Ishikawa (cell line): Measurements from ENCODE around the gene ZNF334.

Experiments
- CEBPB ChIP-seq: IDR thresholded peaks from 2 replicates; pipeline ENCODE4 v1.6.1; 2012
- EGR1 ChIP-seq: IDR thresholded peaks from 2 replicates; pipeline ENCODE4 v1.6.1; 2012
- EP300 ChIP-seq: IDR thresholded peaks from 2 replicates; pipeline ENCODE4 v1.6.1; 2012; ENCODE audit warnings: borderline replicate concordance
- FOXM1 ChIP-seq: IDR thresholded peaks from 2 replicates; pipeline ENCODE4 v1.6.1; 2012; ENCODE audit warnings: low read depth, borderline replicate concordance
- MAX ChIP-seq: IDR thresholded peaks from 2 replicates; pipeline ENCODE4 v1.6.1; 2012
- RAD21 ChIP-seq: IDR thresholded peaks from 2 replicates; pipeline ENCODE4 v1.6.1; 2012; ENCODE audit warnings: low read depth

DNA sequence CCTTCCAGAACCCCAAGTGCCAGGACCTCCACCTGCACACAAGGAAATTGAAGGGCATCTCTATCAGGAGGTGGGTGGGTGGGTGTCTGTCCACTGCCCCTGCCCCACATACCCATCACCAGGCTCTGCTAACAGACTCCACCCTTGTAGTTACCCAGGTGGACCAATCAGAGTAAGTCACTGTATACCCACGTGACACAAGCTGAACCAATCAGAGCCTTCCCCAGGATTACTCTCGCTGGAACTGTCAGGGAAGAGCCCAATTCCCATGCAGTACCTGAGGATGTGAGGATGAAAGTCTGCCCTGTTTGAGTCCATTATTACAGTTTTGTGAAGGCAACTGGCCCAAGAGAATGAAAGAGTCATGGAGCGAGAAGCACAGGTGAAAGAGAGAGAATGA, 32.9 kb upstream of the ZNF334 start:
- no peak for TF ChIP-seq CEBPB
- no peak for TF ChIP-seq MAX
- TF ChIP-seq EP300, result no peak
- no peak for TF ChIP-seq EGR1
- no peak for TF ChIP-seq FOXM1
- TF ChIP-seq RAD21, result no peak
